Stimulated activated CD4-positive, alpha-beta T cell treated with anti-CD3 and anti-CD28 coated beads, Interleukin-1b, Interleukin-23, amount 100 ng/mL, for 4 hours (primary cell): ENCODE results near the gene HSP90B1.

Experiments used
- DNase-seq, 2 donors: peaks; one replicate each; pipeline ENCODE4 v3.0.0-alpha.2; 2020; ENCODE audit warnings: low read depth in 2 of 2

Gene HSP90B1

GRCh38 chr12:103930034-103930786 lies at the start of gene HSP90B1:
HSP90B1 (plus strand) TSS chr12:103930410; CDS start chr12:103930516, 106 bp downstream.
- peak; percentile 97 to 100 for DNase-seq

GRCh38 chr12:103881261-103881660 lies 48.9 kb upstream of the HSP90B1 start:
- no peak for DNase-seq

- DNase-seq, result no peak
Measured at GRCh38 chr12:103882861-103883596, 47.2 kb upstream of the HSP90B1 start.

GRCh38 chr12:103883908-103884307 lies 46.3 kb upstream of the HSP90B1 start:
- no peak for DNase-seq

GRCh38 chr12:103884316-103884715 lies 45.9 kb upstream of the HSP90B1 start:
- DNase-seq, result no peak

- DNase-seq, result no peak
Measured at GRCh38 chr12:103886195-103886797, 43.9 kb upstream of the HSP90B1 start.

- no peak for DNase-seq
Measured at GRCh38 chr12:103887738-103888137, 42.5 kb upstream of the HSP90B1 start.

GRCh38 chr12:103897316-103897715 lies 32.9 kb upstream of the HSP90B1 start:
- no peak for DNase-seq

- DNase-seq, result no peak
Measured at GRCh38 chr12:103901518-103902173, 28.6 kb upstream of the HSP90B1 start.

- no peak for DNase-seq
Measured at GRCh38 chr12:103903993-103904392, 26.2 kb upstream of the HSP90B1 start.

- DNase-seq, result no peak
Measured at GRCh38 chr12:103905730-103906349, 24.4 kb upstream of the HSP90B1 start.

- no peak for DNase-seq
Measured at GRCh38 chr12:103908246-103908541, 22.0 kb upstream of the HSP90B1 start.

- no peak for DNase-seq
Measured at GRCh38 chr12:103908877-103909276, 21.3 kb upstream of the HSP90B1 start.

- DNase-seq, result no peak
Measured at GRCh38 chr12:103909811-103910210, 20.4 kb upstream of the HSP90B1 start.

- DNase-seq, result no peak
Measured at GRCh38 chr12:103912069-103912468, 18.1 kb upstream of the HSP90B1 start.

- no peak for DNase-seq
Measured at GRCh38 chr12:103913100-103913499, 17.1 kb upstream of the HSP90B1 start.

GRCh38 chr12:103915306-103915705 lies 14.9 kb upstream of the HSP90B1 start:
- DNase-seq, result no peak

- DNase-seq, result no peak
Measured at GRCh38 chr12:103917873-103918272, 12.3 kb upstream of the HSP90B1 start.

GRCh38 chr12:103924761-103925641 lies 5.2 kb upstream of the HSP90B1 start:
- peak; percentile 30 to 31 for DNase-seq

GRCh38 chr12:103928682-103929045 lies 1.5 kb upstream of the HSP90B1 start:
- DNase-seq, result peak; percentile 10 to 15
